K562 (cell line): ENCODE data around the gene RPL34. TPM values are rescaled to one million over a fixed set of nuclear protein-coding genes. Genes with fewer than 3 reads are reported as not detected.

Source experiments
- DMBX1 ChIP-seq: fragments of 250-450 bp; sonication (Bioruptor Pico); IDR thresholded peaks from 2 replicates; pipeline ENCODE4 v1.8.0; 2022; ENCODE audit warnings: inconsistent platforms, mild to moderate bottlenecking, moderate library complexity, borderline replicate concordance
- ELF1 ChIP-seq: fragments of 200-800 bp; sonication (Bioruptor generic); IDR thresholded peaks from 2 replicates; pipeline ENCODE4 v1.6.1; 2016; ENCODE audit warnings: missing genetic modification characterization, missing compliant biosample characterization
- GTF2F1 ChIP-seq: IDR thresholded peaks from 2 replicates; pipeline ENCODE4 v1.6.1; 2011; ENCODE audit warnings: low read depth, low read length, improper control_type of control experiment
- HEY1 ChIP-seq: fragments of 250-450 bp; sonication (Bioruptor Pico); IDR thresholded peaks from 2 replicates; pipeline ENCODE4 v1.5.0; 2020; ENCODE audit warnings: mild to moderate bottlenecking, moderate library complexity, borderline replicate concordance
- HMG20B ChIP-seq: fragments of 250-450 bp; sonication (Bioruptor Pico); IDR thresholded peaks from 2 replicates; pipeline ENCODE4 v1.5.0; 2021; ENCODE audit warnings: mild to moderate bottlenecking
- HMGN3 ChIP-seq: IDR thresholded peaks from 2 replicates; pipeline ENCODE4 v1.6.1; 2011; ENCODE audit warnings: borderline replicate concordance, low read depth, mild to moderate bottlenecking, mixed read lengths, low read length; ENCODE audit not compliant: insufficient read length; ENCODE audit errors: extremely low read depth
- MTA3 ChIP-seq: fragments of 450-650 bp; formaldehyde crosslinking; IDR thresholded peaks from 2 replicates; pipeline ENCODE4 v1.6.1; 2017; ENCODE audit warnings: mild to moderate bottlenecking, borderline replicate concordance
- NFATC3 ChIP-seq: fragments of 450-650 bp; IDR thresholded peaks from 2 replicates; pipeline ENCODE4 v1.6.1; 2017; ENCODE audit warnings: mild to moderate bottlenecking
- NR3C1 ChIP-seq: sonication (generic); formaldehyde crosslinking; IDR thresholded peaks from 2 replicates; pipeline ENCODE4 v1.8.1; 2022; ENCODE audit warnings: missing genetic modification reagents
- PRMT5 ChIP-seq: sonication (generic); formaldehyde crosslinking; IDR thresholded peaks from 2 replicates; pipeline ENCODE4 v1.5.0; 2020; ENCODE audit warnings: missing genetic modification reagents
- RBM22 ChIP-seq: fragments of 200-400 bp; formaldehyde crosslinking; IDR thresholded peaks from 2 replicates; pipeline ENCODE4 v1.6.1; 2018; ENCODE audit warnings: low read length, low read depth; ENCODE audit not compliant: poor library complexity, severe bottlenecking
- RNF2 ChIP-seq: sonication (generic); IDR thresholded peaks from 2 replicates; pipeline ENCODE4 v1.6.1; 2016
- SAFB2 ChIP-seq: fragments of 200-400 bp; formaldehyde crosslinking; IDR thresholded peaks from 2 replicates; pipeline ENCODE4 v1.6.1; 2018; ENCODE audit warnings: borderline replicate concordance, low read length, low read depth, moderate library complexity; ENCODE audit not compliant: severe bottlenecking
- SUPT5H ChIP-seq: fragments of 450-650 bp; IDR thresholded peaks from 2 replicates; pipeline ENCODE4 v1.6.1; 2016
- ZBTB8A ChIP-seq: fragments of 450-650 bp; IDR thresholded peaks from 2 replicates; pipeline ENCODE4 v1.6.1; 2018; ENCODE audit warnings: mild to moderate bottlenecking, moderate library complexity; ENCODE audit not compliant: partially characterized antibody
- ZNF212 ChIP-seq: fragments of 450-650 bp; formaldehyde crosslinking; IDR thresholded peaks from 2 replicates; pipeline ENCODE4 v1.4.0; 2020; ENCODE audit warnings: mild to moderate bottlenecking
- polyA plus RNA-seq, 8 experiments: library from polyadenylated mRNA; depleted of rRNA in 4 of 8; stranded (reverse) in 5 of 8; unstranded in 3 of 8; fragments of >200 nt; fragmentation: Nextera tagmentation in 2 of 8; fragmentation: Illumina TruSeq in 1 of 8; extraction: Ambion mirVana in 2 of 8; extraction: Trizol in 1 of 8; gene quantifications; 2 replicates each; pipeline versions ENCODE4 v1.2.1 to v1.2.3, GENCODE V29; 2011 to 2014; ENCODE audit warnings: inconsistent platforms in 1 of 8, missing spikeins in 1 of 8
- total RNA-seq, 7 experiments: library from RNA; depleted of rRNA in 6 of 7; stranded (reverse); fragments of >200 nt in 6 of 7; fragmentation: Illumina TruSeq in 2 of 7; extraction: Trizol in 2 of 7; gene quantifications; 2 replicates each; pipeline versions ENCODE4 v1.2.1 to v1.2.3, GENCODE V29; 2011 to 2021; ENCODE audit warnings: low replicate concordance in 1 of 7
- TF ChIP-seq, protein P1 (sequence below): fragments of 450-650 bp; IDR thresholded peaks from 2 replicates; pipeline ENCODE4 v1.6.1; 2016; ENCODE audit warnings: borderline replicate concordance
- TF ChIP-seq, protein P2 (sequence below), 2 experiments: fragments of 450-650 bp in 1 of 2; sonication (generic) in 1 of 2; formaldehyde crosslinking in 1 of 2; IDR thresholded peaks; 2 replicates each; pipeline versions ENCODE4 v1.7.1 to v1.9.0; 2016 to 2022; ENCODE audit warnings: inconsistent platforms in 1 of 2, mild to moderate bottlenecking in 1 of 2, missing genetic modification reagents in 1 of 2

RPL34 gene
- total and polyA plus RNA-seq, 9 of the 15 experiments (the other 6 are each of a cell fraction or from before 2014, with no cell fraction given) = 1,612 to 4,502 (median 2,593) TPM

DNA sequence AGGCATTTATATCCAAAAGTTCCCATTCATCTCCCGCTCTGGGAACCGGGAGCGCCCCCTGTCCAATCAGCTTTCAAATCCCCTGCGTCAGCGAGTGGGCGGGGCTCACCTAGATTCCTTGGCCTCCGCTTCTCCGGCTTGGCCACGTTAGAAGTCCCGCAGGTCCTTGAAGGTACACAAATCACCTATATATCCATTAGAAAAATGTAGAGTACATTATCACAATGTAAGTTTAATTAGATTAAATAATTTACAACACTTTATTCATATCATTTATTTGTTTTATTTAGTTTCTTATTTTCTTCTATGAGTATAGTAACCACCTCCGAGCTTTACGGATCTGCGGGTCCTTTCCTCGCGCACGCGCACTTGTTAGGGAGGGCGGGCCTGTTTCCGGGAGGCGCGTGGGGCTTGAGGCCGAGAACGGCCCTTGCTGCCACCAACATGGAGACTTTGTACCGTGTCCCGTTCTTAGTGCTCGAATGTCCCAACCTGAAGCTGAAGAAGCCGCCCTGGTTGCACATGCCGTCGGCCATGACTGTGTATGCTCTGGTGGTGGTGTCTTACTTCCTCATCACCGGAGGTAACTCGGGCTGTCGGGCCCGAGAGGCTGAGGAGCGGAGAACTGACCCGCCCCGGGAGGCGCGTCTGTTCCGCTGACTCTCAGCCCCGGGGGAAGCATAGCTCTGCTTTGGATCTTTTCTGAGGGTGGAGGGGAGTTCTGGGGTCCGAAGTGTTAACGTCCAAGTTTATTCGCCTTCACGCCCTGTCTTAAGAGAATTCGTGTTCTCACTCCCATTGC is 30.0 kb downstream of the RPL34 start, which contains the start of gene OSTC (continued):
- TF ChIP-seq HMG20B (no peak), NFATC3 (no peak), MTA3 (peak; percentile 94), HEY1 (CRISPR knock-in tag) (no peak), SAFB2 (no peak), SUPT5H (peak; percentile 92), HMGN3 (peak; percentile 50), GTF2F1 (no peak), ELF1 (tag) (peak; percentile 38; the same call in 1 of the 2 replicates), RBM22 (no peak), PRMT5 (CRISPR knock-in tag) (no peak), NR3C1 (no peak), ZBTB8A (no peak), DMBX1 (CRISPR knock-in tag) (no peak), RNF2 (peak; percentile 7; the same call in 1 of the 2 replicates), ZNF212 (CRISPR knock-in tag) (no peak)
- TF ChIP-seq, protein P1, sequence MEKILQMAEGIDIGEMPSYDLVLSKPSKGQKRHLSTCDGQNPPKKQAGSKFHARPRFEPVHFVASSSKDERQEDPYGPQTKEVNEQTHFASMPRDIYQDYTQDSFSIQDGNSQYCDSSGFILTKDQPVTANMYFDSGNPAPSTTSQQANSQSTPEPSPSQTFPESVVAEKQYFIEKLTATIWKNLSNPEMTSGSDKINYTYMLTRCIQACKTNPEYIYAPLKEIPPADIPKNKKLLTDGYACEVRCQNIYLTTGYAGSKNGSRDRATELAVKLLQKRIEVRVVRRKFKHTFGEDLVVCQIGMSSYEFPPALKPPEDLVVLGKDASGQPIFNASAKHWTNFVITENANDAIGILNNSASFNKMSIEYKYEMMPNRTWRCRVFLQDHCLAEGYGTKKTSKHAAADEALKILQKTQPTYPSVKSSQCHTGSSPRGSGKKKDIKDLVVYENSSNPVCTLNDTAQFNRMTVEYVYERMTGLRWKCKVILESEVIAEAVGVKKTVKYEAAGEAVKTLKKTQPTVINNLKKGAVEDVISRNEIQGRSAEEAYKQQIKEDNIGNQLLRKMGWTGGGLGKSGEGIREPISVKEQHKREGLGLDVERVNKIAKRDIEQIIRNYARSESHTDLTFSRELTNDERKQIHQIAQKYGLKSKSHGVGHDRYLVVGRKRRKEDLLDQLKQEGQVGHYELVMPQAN = peak; percentile 91
- TF ChIP-seq, protein P2, sequence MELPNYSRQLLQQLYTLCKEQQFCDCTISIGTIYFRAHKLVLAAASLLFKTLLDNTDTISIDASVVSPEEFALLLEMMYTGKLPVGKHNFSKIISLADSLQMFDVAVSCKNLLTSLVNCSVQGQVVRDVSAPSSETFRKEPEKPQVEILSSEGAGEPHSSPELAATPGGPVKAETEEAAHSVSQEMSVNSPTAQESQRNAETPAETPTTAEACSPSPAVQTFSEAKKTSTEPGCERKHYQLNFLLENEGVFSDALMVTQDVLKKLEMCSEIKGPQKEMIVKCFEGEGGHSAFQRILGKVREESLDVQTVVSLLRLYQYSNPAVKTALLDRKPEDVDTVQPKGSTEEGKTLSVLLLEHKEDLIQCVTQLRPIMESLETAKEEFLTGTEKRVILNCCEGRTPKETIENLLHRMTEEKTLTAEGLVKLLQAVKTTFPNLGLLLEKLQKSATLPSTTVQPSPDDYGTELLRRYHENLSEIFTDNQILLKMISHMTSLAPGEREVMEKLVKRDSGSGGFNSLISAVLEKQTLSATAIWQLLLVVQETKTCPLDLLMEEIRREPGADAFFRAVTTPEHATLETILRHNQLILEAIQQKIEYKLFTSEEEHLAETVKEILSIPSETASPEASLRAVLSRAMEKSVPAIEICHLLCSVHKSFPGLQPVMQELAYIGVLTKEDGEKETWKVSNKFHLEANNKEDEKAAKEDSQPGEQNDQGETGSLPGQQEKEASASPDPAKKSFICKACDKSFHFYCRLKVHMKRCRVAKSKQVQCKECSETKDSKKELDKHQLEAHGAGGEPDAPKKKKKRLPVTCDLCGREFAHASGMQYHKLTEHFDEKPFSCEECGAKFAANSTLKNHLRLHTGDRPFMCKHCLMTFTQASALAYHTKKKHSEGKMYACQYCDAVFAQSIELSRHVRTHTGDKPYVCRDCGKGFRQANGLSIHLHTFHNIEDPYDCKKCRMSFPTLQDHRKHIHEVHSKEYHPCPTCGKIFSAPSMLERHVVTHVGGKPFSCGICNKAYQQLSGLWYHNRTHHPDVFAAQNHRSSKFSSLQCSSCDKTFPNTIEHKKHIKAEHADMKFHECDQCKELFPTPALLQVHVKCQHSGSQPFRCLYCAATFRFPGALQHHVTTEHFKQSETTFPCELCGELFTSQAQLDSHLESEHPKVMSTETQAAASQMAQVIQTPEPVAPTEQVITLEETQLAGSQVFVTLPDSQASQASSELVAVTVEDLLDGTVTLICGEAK (IDR thresholded peaks at IDR 0.05) = peak; percentile 73
- TF ChIP-seq, protein P2 (CRISPR knock-in tag; IDR thresholded peaks at IDR 0.05) = no peak
